Suppressor macrophage (primary cell): Measurements from ENCODE around the gene TAOK2.

Source experiments
- DNase-seq, 4 experiments: peaks; one replicate each; pipeline ENCODE4 v3.0.0-alpha.2; 2020 to 2022

The TAOK2 gene

GRCh38 chr16:29988346-29989075, 14.8 kb downstream of the TAOK2 start:
- DNase-seq = no peak

- no peak for DNase-seq
Measured at GRCh38 chr16:29989111-29989858, 15.6 kb downstream of the TAOK2 start.

GRCh38 chr16:29990034-29990433, 16.4 kb downstream of the TAOK2 start:
- no peak for DNase-seq

- no peak for DNase-seq
Measured at GRCh38 chr16:29990883-29991570, 17.4 kb downstream of the TAOK2 start.

GRCh38 chr16:29991571-29991904, 17.9 kb downstream of the TAOK2 start:
- no peak for DNase-seq

GRCh38 chr16:29992344-29992967, 18.8 kb downstream of the TAOK2 start:
- no peak for DNase-seq

GRCh38 chr16:29993191-29993902, 19.7 kb downstream of the TAOK2 start:
- DNase-seq = no peak

GRCh38 chr16:29993903-29994599, 20.4 kb downstream of the TAOK2 start:
- DNase-seq = peak in 1 of 4 experiments; percentile 12

- peak; percentile 11 to 55 (median 32) for DNase-seq
Measured at GRCh38 chr16:29994600-29995323, 21.1 kb downstream of the TAOK2 start.

- DNase-seq = peak; percentile 94 to 97 (median 96)
Measured at GRCh38 chr16:29995324-29995910, 21.7 kb downstream of the TAOK2 start, which contains the start of gene HIRIP3. TSS of gene HIRIP3 (minus strand) at chr16:29995617. CDS start at chr16:29995605, 12 bp downstream.

- peak; percentile 99 for DNase-seq
Measured at GRCh38 chr16:29995911-29996765, 22.5 kb downstream of the TAOK2 start, which contains the start of gene INO80E. TSS of gene INO80E (plus strand) at chr16:29996241. CDS start at chr16:29996311, 70 bp downstream.

- peak in 2 of 4 experiments; percentile 7 to 19 for DNase-seq
Measured at GRCh38 chr16:29996766-29997250, 23.1 kb downstream of the TAOK2 start.

GRCh38 chr16:29999605-30000004, 25.9 kb downstream of the TAOK2 start:
- DNase-seq = no peak

GRCh38 chr16:30000735-30001631, 27.3 kb downstream of the TAOK2 start:
- DNase-seq = no peak

GRCh38 chr16:30002614-30003346, 29.1 kb downstream of the TAOK2 start:
- no peak for DNase-seq

- no peak for DNase-seq
Measured at GRCh38 chr16:30003670-30004423, 30.2 kb downstream of the TAOK2 start.

GRCh38 chr16:30004424-30004776, 30.7 kb downstream of the TAOK2 start:
- DNase-seq = no peak
